ENCODE data around the gene ST8SIA6. TPM values are rescaled to one million over a fixed set of nuclear protein-coding genes. Genes with fewer than 3 reads are reported as not detected.

The ST8SIA6 gene
- total RNA-seq, 2 experiments from 2014 or later = 0.19 to 0.34 TPM

DNA sequence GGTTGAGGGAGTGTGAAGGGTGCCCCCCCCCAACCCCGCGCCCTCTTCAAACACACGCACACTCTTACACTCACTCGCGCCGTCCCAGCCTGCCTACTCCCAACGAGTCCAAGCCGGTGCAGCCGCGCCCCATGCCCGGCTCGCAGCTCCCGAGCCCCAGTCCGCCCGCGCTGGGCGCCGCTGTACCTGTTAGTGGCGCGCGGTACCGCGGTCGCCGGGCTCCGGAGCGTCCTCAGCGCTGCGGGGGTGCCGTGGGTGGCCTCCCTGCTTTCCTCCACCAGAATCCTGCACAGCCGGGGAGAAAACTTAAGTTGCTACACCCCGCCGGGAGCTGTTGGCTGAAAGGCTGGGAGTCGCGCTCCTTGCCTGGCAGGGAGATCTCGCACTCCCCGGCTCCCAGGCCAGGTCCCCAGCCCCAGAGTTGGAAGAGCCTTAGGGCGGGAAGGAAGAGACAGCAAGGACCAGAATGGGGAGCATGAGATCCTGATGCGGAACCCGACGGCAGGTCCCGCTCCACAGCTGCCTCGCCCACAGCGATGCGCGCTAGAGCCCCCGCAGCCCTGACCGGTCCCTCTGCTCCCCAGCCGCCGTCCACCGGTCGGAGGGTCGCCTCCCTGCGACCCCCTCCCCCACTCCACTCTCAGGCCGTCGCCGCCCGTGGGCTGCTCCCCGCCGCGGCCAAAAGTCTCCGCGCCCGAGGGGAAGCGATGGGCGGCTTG lies 863 bp downstream of the ST8SIA6 start:
- ATAC-seq (ENCODE audit: poor library complexity) = peak; percentile 54
- Mint-ChIP-seq H3K9me3 (peaks cover 4% of the 10 kb centered on the region), H3K27ac (no peak overlapping the region), H3K27me3 (peaks cover 38% of the 10 kb centered on the region), H3K4me1 (ENCODE audit: low read depth) (peaks cover 27% of the 10 kb centered on the region), H3K4me3 (peak overlapping the region; percentile 89), H3K36me3 (ENCODE audit: low read depth) (no peaks in the 10 kb centered on the region)
- TF ChIP-seq, protein P1, sequence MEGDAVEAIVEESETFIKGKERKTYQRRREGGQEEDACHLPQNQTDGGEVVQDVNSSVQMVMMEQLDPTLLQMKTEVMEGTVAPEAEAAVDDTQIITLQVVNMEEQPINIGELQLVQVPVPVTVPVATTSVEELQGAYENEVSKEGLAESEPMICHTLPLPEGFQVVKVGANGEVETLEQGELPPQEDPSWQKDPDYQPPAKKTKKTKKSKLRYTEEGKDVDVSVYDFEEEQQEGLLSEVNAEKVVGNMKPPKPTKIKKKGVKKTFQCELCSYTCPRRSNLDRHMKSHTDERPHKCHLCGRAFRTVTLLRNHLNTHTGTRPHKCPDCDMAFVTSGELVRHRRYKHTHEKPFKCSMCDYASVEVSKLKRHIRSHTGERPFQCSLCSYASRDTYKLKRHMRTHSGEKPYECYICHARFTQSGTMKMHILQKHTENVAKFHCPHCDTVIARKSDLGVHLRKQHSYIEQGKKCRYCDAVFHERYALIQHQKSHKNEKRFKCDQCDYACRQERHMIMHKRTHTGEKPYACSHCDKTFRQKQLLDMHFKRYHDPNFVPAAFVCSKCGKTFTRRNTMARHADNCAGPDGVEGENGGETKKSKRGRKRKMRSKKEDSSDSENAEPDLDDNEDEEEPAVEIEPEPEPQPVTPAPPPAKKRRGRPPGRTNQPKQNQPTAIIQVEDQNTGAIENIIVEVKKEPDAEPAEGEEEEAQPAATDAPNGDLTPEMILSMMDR (IDR thresholded peaks at IDR 0.05) = no peak
- Histone ChIP-seq H3K4me1 (ENCODE audit: insufficient read depth, low read length) (peaks cover 15% of the 10 kb centered on the region), H3K4me3 (ENCODE audit: low read length) (peak overlapping the region; percentile 60), H3K27me3 (ENCODE audit: control insufficient read depth in 1 of 2, insufficient read depth in 2 of 2, low read length in 2 of 2) (no peaks in the 10 kb centered on the region), H3K27ac (ENCODE audit: low read depth in 1 of 2, low read length in 2 of 2) (no peak overlapping the region), H3K9me3 (ENCODE audit: control insufficient read depth in 1 of 2, insufficient read depth in 1 of 2, low read length in 2 of 2) (peaks cover 4 to 6% of the 10 kb centered on the region in 2 experiments), H3K36me3 (ENCODE audit: insufficient read depth, low read length) (no peaks in the 10 kb centered on the region)
- CTCF ChIA-PET = no interaction called here
- intact Hi-C loops (cut with DNase I, micrococcal nuclease) = loop anchor here in 1 of 2 experiments (5.0 kb wide), 1 partner anchor 66 kb away; no protein-coding TSS in a partner anchor
- POLR2A ChIA-PET = interaction anchor here (1.0 to 3.3 kb wide), 5 partner anchors 25 to 636 kb away, joined by 3 to 21 read pairs (median 6); partner anchors contain the start of gene RSU1
- DNase-seq = peak in 13 of 14 experiments; percentile 5 to 64 (median 31)

DNA sequence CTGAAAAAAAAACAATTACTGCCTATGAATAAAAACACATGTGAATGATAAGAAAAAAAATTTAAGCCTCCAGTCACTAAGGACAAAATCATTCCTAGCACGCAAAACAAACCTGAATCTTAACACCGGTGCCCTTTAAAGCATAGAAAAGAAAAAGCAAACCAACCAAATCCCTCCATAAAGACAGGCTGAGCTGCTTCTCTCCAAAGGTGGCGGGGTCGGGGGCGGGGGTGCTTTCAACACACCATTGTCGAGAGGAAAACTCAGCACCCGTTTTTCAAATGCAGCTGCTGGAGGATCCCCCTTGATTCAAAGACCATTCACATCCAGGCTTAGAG lies 1.4 kb downstream of the ST8SIA6 start:
- Mint-ChIP-seq H3K27ac (no peak overlapping the region), H3K4me3 (peak overlapping the region; percentile 89), H3K4me1 (ENCODE audit: low read depth) (peaks cover 27% of the 10 kb centered on the region), H3K9me3 (peaks cover 4% of the 10 kb centered on the region), H3K36me3 (ENCODE audit: low read depth) (no peaks in the 10 kb centered on the region), H3K27me3 (peaks cover 35% of the 10 kb centered on the region)
- Histone ChIP-seq H3K27ac (ENCODE audit: low read depth in 1 of 2, low read length in 2 of 2) (no peak overlapping the region), H3K4me1 (ENCODE audit: insufficient read depth, low read length) (peaks cover 15% of the 10 kb centered on the region), H3K36me3 (ENCODE audit: insufficient read depth, low read length) (no peaks in the 10 kb centered on the region), H3K27me3 (ENCODE audit: control insufficient read depth in 1 of 2, insufficient read depth in 2 of 2, low read length in 2 of 2) (no peaks in the 10 kb centered on the region), H3K4me3 (ENCODE audit: low read length) (peak overlapping the region; percentile 60), H3K9me3 (ENCODE audit: control insufficient read depth in 1 of 2, insufficient read depth in 1 of 2, low read length in 2 of 2) (peaks cover 6 to 8% of the 10 kb centered on the region in 2 experiments)
- peak; percentile 9 for ATAC-seq (ENCODE audit: poor library complexity)
- DNase-seq = no peak
- intact Hi-C loops (cut with DNase I, micrococcal nuclease) = loop anchor here in 1 of 2 experiments (5.0 kb wide), 1 partner anchor 66 kb away; no protein-coding TSS in a partner anchor
- ChIA-PET POLR2A (interaction anchor here (1.3 to 3.3 kb wide), 3 partner anchors 24 to 636 kb away, joined by 3 to 21 read pairs (median 6); partner anchors contain the start of gene RSU1), CTCF (no interaction called here)
- TF ChIP-seq, protein P1 (IDR thresholded peaks at IDR 0.05) = no peak

DNA sequence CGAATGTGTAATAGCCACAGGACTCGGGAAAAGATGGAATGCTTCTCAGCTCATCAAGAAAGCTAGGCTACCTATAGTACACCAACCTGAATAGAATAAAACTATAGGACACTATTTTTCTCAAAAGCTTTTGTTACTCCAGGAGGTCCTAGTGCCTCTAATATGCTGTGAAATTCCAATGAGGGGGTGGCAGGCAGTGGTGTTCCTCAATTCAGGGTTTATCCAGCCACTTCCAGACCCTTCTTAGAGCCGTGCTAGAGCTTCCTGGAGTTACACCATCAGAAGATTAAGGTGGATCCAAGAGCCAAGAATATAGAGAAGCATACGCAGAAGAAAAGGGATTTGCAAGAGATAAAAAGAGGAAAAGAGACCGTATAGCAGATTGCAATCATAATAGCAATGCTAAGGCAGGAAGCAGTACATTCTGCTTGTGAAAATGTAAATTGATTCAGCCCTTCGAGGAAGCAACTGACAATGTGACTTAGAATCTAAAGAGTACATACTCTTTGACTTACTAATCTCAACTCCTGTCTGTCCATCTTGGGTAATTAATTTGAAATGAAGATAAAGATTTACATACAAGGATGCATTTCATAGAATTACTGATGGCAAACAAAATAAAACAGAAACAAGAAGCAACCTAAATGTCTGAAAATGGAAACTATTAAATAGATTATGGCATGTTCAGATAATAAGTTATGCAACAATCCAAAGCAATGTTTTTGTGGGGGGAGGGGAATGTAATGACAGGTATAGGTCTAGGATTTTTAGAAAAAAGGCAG lies 2.1 kb downstream of the ST8SIA6 start:
- Mint-ChIP-seq H3K27ac (no peak overlapping the region), H3K36me3 (ENCODE audit: low read depth) (no peaks in the 10 kb centered on the region), H3K4me1 (ENCODE audit: low read depth) (peaks cover 27% of the 10 kb centered on the region), H3K9me3 (peaks cover 4% of the 10 kb centered on the region), H3K4me3 (peak overlapping the region; percentile 50), H3K27me3 (peaks cover 33% of the 10 kb centered on the region)
- POLR2A ChIA-PET = interaction anchor here (1.3 to 3.3 kb wide), 2 partner anchors 24 to 28 kb away, joined by 3 to 21 read pairs; no protein-coding TSS in a partner anchor
- Histone ChIP-seq H3K27ac (ENCODE audit: low read depth in 1 of 2, low read length in 2 of 2) (no peak overlapping the region), H3K4me3 (ENCODE audit: low read length) (no peak overlapping the region), H3K27me3 (ENCODE audit: control insufficient read depth in 1 of 2, insufficient read depth in 2 of 2, low read length in 2 of 2) (no peaks in the 10 kb centered on the region), H3K36me3 (ENCODE audit: insufficient read depth, low read length) (no peaks in the 10 kb centered on the region), H3K4me1 (ENCODE audit: insufficient read depth, low read length) (peaks cover 15% of the 10 kb centered on the region), H3K9me3 (ENCODE audit: control insufficient read depth in 1 of 2, insufficient read depth in 1 of 2, low read length in 2 of 2) (peaks cover 6 to 8% of the 10 kb centered on the region in 2 experiments)
- DNase-seq (no peak), ATAC-seq (ENCODE audit: poor library complexity) (no peak)
- TF ChIP-seq, protein P1 (IDR thresholded peaks at IDR 0.05) = no peak
- CTCF ChIA-PET = interaction anchor here (2.0 kb wide), 1 partner anchor 43 kb away, joined by 6 read pairs; no protein-coding TSS in a partner anchor
- intact Hi-C loops (cut with DNase I, micrococcal nuclease) = loop anchor here in 1 of 2 experiments (5.0 kb wide), 1 partner anchor 65 kb away; no protein-coding TSS in a partner anchor

Data from CD4-positive, alpha-beta T cell (primary cell).